Omental fat pad (tissue), 4 donors: ENCODE measurements around the gene OSM. TPM values are rescaled to one million over a fixed set of nuclear protein-coding genes. Genes with fewer than 3 reads are reported as not detected.

Source experiments
- ATAC-seq: fragments of 150-250 bp; one replicate; pipeline ENCODE4 v1.9.1; 2016; ENCODE audit warnings: mild to moderate bottlenecking, moderate library complexity; ENCODE audit not compliant: low FRiP score
- DNase-seq: peaks from one replicate; pipeline ENCODE4 v3.0.0-alpha.2; 2019; ENCODE audit warnings: low spot score
- total RNA-seq, 4 donors: library from RNA; depleted of rRNA; stranded (reverse); fragments of >200 nt; gene quantifications; one replicate each; pipeline ENCODE4 v1.1.0, GENCODE V29; 2016
- TF ChIP-seq, protein P1 (sequence below), 3 donors: fragments of 450-650 bp; IDR thresholded peaks; one replicate each; pipeline ENCODE4 v1.5.1; 2016 to 2017; ENCODE audit warnings: antibody characterized with exemption in 3 of 3, mild to moderate bottlenecking in 3 of 3, moderate library complexity in 2 of 3

OSM gene
- total RNA-seq, 4 donors from 2014 or later, result 7.1 to 17.8 (median 8.6) TPM

DNA sequence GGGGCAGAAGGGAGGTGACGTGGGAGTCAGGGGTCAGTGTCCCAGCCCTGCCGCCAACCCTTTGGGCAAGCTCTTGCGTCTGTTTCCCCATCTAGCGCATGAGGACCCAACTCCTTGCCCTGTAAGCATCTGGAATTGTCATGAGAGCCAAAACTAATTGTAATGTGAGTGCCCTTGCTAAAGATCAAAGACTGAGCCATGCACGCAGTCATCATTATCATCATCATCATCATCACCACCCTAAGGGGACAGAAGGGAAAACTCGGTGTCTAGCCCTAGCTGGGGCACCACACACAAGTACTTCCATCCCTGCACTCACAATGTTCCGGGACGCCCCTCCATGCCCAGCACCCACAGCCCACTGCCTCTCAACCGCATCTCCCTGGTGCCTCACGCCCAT, 22.6 kb downstream of the OSM start:
- ATAC-seq (no peak), DNase-seq (no peak)
- TF ChIP-seq, protein P1, sequence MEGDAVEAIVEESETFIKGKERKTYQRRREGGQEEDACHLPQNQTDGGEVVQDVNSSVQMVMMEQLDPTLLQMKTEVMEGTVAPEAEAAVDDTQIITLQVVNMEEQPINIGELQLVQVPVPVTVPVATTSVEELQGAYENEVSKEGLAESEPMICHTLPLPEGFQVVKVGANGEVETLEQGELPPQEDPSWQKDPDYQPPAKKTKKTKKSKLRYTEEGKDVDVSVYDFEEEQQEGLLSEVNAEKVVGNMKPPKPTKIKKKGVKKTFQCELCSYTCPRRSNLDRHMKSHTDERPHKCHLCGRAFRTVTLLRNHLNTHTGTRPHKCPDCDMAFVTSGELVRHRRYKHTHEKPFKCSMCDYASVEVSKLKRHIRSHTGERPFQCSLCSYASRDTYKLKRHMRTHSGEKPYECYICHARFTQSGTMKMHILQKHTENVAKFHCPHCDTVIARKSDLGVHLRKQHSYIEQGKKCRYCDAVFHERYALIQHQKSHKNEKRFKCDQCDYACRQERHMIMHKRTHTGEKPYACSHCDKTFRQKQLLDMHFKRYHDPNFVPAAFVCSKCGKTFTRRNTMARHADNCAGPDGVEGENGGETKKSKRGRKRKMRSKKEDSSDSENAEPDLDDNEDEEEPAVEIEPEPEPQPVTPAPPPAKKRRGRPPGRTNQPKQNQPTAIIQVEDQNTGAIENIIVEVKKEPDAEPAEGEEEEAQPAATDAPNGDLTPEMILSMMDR (IDR thresholded peaks at IDR 0.05), result no peak

DNA sequence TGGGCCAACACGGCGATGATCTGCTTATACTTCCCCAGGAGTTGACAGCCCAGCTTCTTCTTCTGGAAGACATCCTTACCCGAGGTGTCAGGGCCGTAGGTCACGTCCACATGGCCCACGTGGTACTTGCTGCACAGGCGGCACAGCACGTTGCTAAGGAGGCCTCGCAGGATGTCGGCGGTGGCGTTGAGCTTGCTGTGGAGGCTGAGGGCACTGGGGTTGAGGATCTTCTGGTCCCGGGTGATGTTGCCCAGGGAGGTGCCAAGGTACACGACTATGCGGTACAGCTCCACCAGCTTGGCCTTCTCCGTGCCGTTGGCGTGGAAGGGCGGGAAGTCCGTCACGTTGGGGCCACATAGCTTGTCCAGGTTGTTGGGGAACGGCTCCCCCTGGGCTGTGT, 23.0 kb downstream of the OSM start:
- DNase-seq (no peak), ATAC-seq (no peak)
- TF ChIP-seq, protein P1 (IDR thresholded peaks at IDR 0.05), result no peak

DNA sequence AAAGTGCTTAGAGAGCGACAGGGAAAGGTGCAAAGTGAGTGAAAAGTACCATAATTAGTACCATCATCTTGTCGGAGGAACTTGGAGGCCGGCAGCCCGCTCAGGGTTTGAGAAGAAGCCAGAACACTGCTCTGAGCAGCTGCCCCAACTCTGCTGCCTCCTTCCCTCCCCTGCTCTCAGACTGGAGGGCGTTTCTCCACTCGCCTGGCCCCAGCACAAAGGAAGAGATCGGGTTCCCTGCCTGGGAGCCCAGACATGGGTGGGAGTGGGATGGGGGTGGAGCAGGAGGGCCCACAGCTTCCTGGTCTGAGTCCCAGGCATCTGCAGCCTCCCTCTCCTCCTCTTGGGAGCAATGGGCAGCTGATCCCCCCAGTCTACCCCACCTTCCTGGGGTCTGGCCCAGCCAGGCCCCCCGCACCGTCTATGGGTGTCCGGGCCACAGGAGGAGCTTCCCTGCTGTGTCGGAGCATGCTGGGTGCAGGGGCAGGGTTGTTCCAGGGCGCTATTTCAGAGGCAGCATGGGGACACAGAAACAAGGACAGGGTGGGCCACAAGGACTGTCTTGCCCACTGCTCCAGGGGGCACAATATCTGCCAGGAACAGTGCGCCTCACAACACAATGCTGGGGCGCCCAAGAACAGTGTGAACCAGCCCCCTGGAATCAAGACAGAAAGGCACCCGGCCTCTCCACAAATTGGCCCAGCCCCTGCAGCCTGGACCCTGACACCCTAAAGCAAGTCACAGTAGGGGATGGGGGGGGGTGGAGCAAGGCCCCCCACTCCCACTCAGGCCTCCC, 24.9 kb downstream of the OSM start:
- TF ChIP-seq, protein P1 (IDR thresholded peaks at IDR 0.05), result no peak
- DNase-seq (no peak), ATAC-seq (no peak)

DNA sequence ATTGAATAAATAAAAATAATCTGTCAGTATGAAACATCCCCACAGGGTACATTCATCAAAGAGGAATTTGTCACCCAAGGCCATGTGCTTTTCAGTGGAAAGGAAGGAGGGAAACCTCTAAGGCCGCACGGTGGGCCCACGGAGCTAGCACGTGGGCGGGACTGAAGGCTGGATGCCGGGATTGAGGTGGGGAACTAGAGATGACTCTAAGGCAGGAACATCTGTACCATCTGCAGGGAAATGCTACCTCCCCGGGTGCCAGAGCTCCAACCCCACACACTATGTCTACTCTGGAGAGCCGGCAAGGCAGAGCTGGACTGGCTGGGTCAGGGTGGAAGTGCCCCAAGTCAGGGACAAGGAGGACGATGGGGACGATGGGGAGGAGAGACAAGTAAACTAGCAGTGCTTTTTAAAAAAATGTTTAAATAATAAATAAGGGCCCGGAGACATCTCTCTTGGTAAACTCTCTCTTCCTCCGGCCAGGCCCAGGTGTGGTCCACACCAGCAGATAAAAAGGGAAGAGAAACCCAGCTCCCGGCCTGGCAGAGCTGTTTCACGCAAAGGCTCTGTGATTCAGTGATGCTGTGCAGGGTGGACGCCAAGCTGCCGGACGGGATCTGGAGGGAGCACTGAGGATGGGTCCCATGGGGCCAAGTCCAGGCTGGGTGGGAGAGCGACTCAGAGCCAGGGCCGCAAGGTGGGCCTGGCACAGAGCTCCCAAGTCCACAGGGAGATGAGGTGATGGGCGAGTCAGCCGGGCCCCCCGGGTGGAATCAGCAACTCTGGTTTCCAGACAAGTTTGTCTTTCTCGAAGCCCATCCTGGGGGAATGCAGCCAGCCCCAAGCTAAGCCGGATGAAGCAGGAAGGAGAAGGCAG, 25.9 kb downstream of the OSM start:
- DNase-seq, result no peak
- no peak for ATAC-seq
- TF ChIP-seq, protein P1 (IDR thresholded peaks at IDR 0.05), result no peak

DNA sequence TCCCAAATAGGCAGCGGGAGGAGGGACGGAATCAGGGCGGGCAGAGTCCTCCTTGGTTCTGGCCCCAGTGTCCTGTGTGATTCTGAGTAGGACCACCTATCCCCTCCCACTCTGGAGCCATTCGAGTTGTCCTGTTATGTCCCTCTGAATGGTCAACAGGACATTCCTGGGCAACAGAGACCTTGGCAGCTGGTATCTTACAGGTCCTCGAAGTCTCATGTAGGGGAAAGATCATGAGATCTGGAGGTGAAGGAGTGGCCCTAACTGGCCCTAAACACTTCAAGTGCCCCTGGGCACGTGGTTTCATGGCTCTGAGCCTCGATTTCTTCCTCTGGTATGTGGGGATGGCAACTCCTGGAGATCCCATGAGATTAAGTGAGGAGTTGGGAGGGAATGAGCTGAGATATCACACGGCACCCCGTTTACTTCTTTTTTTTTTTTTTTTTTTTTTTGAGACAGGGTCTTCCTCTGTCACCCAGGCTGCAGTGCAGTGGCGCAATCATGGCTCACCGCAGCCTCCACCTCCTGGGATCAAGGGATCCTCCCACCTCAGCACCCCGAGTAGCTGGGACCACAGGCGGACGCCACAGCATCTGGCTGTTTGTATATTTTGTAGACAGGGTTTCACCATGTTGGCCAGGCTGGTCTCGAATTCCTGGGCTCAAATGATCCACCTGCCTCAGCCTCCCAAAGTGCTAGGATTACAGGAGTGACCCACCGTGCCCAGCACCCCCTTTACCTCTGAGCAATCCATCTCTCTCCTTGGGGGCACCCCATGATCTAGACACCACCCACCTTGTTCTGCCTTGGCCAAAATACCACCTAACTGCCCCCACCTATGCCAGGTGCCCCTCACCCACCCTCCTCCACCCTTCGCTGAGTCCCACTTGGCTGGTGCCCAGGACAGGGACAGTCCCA, 26.9 kb downstream of the OSM start:
- TF ChIP-seq, protein P1 (IDR thresholded peaks at IDR 0.05), result no peak
- DNase-seq (no peak), ATAC-seq (no peak)

DNA sequence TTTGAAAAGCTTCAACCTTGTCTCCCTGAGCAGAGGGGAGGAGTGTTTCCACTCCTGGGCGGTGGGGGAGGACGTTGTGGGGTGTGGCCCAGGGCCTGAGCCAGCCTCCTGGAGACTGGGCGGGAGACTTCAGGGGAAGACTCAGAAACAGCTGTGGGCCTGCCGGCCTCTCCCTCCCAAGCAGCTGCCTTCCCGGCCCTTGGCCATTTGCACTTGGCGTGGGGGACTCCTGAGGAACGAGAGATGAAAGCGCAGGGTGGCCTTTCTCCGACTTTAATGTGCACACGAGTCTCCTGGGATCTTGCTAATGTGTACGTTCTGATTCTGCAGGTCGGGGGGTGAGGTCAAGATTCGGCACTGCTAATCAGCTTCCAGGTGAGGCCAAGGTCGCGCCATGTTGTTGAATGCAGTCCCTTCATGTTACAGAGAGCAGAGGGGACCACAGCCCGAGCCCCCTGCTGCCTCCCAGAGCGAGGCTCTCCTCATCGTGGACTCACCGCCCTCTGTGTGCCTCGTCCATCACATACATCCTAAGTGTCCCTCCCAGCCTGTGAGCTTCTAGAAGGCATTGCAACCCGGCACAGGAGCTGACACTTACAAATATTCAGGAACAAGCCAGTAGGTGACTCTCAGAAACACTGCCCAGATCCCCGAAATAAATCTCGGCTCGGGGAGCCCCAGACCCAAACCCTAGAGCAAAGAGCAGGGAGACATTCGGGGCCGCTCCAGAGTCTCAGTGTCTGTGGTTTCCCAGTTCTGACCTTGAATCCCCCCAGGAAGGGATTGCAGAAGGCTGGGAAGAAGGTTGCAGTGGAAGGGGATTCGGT, 27.8 kb downstream of the OSM start:
- TF ChIP-seq, protein P1 (IDR thresholded peaks at IDR 0.05), result no peak
- ATAC-seq, result peak; percentile 55
- DNase-seq, result no peak
